Measurements from ENCODE around the gene TAF1B.

Gene TAF1B

DNA sequence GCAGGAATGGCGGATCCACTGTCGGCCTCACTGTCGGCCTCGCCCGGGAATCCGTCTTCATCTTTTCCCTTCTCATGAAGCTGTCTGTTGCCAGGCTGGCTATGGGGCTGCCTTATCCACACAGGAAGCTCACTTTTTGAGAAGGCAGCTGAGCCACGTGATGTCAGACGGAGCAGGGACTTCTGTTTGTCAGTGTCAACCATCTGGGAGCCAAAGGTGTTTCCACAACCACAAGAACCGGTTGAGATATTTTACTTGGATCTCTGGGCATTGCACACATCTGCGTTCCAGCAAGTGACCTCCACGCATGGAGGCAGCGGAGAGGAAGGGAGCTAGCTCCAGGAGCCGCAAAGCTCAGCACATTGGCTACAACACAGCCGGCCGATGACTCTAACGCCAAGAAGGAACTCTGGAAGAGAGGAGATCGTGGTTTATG is 27.4 kb upstream of the TAF1B start:
- Histone ChIP-seq H3K9me3 (no peaks in the 10 kb centered on the region), H3K4me1 (no peaks in the 10 kb centered on the region), H3K4me3 (ENCODE audit: low read depth, low read length) (no peak overlapping the region), H3K36me3 (no peaks in the 10 kb centered on the region), H3K27me3 (no peaks in the 10 kb centered on the region)
- no peak for TF ChIP-seq CTCF (IDR thresholded peaks at IDR 0.05; ENCODE audit: low read depth, low read length)
- DNase-seq = no peak

DNA sequence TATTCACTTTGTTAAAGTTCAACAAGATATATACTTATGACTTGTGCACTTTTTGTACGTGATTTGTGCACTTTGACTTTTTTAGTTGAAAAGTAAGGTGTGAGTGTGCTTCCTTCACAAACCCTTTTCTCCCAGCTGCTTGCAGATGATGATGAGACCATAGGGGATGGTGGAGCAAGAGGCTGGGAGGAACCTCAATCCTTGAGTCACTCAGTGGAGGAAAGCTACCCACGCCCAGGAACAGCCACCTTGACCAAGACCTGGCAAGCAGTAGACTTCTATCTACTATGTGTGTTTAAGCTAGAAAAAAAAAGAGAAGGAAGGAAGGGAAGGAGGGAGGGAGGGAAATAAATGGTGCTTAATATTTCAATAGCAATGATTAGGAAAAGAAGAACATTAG is 25.2 kb upstream of the TAF1B start:
- no peak for DNase-seq
- Histone ChIP-seq H3K27me3 (no peaks in the 10 kb centered on the region), H3K9me3 (no peaks in the 10 kb centered on the region), H3K4me3 (ENCODE audit: low read depth, low read length) (no peak overlapping the region), H3K36me3 (no peaks in the 10 kb centered on the region), H3K4me1 (no peaks in the 10 kb centered on the region)
- no peak for TF ChIP-seq CTCF (IDR thresholded peaks at IDR 0.05; ENCODE audit: low read depth, low read length)

- no peak for DNase-seq
Measured at GRCh38 chr2:9819551-9819950, 23.7 kb upstream of the TAF1B start.

DNA sequence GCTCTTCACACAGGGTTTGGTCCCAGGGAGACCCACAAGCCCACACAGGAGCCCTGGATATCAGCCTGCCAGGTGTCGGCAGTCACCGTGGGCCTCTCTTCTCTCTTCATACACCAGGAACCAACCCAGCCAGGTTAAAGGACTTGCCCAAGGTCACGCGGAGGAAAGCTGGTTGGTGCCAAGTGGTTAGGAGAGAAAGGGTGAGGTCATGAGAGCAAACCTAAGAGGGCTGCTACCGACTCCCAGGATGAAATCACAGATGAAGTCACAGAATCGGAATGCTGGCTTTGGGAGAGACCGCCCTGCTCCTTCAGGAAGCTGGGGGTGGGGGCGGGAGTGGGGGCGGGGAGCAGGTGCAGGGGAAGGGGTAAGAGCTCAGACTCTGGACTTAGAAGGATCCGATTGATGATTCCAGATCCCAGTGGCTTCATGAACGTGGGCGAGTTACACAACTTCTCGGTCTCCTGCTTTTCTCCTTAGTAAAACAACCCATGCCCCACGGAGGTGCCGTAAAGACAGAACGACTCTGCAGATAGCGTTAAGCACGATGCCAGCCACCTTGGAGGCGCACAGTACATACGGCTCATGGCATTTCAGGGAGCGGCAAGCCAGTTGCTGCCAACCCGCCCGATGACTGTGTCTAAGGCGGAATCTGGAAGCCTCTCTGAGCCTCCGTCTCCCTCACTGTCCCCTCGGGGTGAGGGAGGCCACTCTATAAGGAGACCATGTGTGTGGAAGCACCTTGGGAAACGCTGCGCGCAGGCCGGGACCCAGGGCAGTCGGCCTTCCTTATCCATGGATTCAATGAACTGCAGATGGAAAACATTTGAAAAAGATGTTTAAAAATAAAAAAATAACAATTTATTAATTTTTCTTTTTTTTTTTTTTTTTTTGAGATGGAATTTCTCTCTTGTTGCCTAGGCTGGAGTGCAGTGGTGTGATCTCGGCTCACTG is 23.0 kb upstream of the TAF1B start:
- Histone ChIP-seq H3K27me3 (no peaks in the 10 kb centered on the region), H3K4me3 (ENCODE audit: low read depth, low read length) (no peak overlapping the region), H3K36me3 (no peaks in the 10 kb centered on the region), H3K4me1 (no peaks in the 10 kb centered on the region), H3K9me3 (no peaks in the 10 kb centered on the region)
- TF ChIP-seq CTCF (IDR thresholded peaks at IDR 0.05; ENCODE audit: low read depth, low read length) = no peak
- DNase-seq = no peak

More at GRCh38 chr2:9819551-9819950, 23.7 kb upstream of the TAF1B start:
- H3K4me1 ChIP-seq = no peaks in the 10 kb centered on the region
- no peaks in the 10 kb centered on the region for H3K9me3 ChIP-seq
- H3K4me3 ChIP-seq (ENCODE audit: low read depth, low read length) = no peak overlapping the region
- H3K27me3 ChIP-seq = no peaks in the 10 kb centered on the region
- no peak for TF ChIP-seq CTCF (IDR thresholded peaks at IDR 0.05; ENCODE audit: low read depth, low read length)
- H3K36me3 ChIP-seq = no peaks in the 10 kb centered on the region

GRCh38 chr2:9821805-9822445 is 21.3 kb upstream of the TAF1B start:
- no peaks in the 10 kb centered on the region for H3K36me3 ChIP-seq
- no peaks in the 10 kb centered on the region for H3K9me3 ChIP-seq
- no peaks in the 10 kb centered on the region for H3K27me3 ChIP-seq
- no peak for TF ChIP-seq CTCF (IDR thresholded peaks at IDR 0.05; ENCODE audit: low read depth, low read length)
- no peaks in the 10 kb centered on the region for H3K4me1 ChIP-seq
- DNase-seq = no peak
- no peak overlapping the region for H3K4me3 ChIP-seq (ENCODE audit: low read depth, low read length)

GRCh38 chr2:9824441-9824840 is 18.8 kb upstream of the TAF1B start:
- Histone ChIP-seq H3K9me3 (no peaks in the 10 kb centered on the region), H3K4me1 (no peaks in the 10 kb centered on the region), H3K4me3 (ENCODE audit: low read depth, low read length) (no peak overlapping the region), H3K27me3 (no peaks in the 10 kb centered on the region; the same call in 1 of the 2 replicates), H3K36me3 (no peaks in the 10 kb centered on the region)
- no peak for DNase-seq
- no peak for TF ChIP-seq CTCF (IDR thresholded peaks at IDR 0.05; ENCODE audit: low read depth, low read length)

Data from BE2C (cell line).